Kidney epithelial cell (primary cell): ENCODE data around the gene TMEM204. TPM values are rescaled to one million over a fixed set of nuclear protein-coding genes. Genes with fewer than 3 reads are reported as not detected.

Source experiments
- DNase-seq: peaks from one replicate; pipeline ENCODE4 v3.0.0-alpha.2; 2010; ENCODE audit warnings: low read depth
- H3K27me3 ChIP-seq: 2 replicates; pipeline ENCODE4 v1.6.0; 2011; ENCODE audit warnings: low read length; ENCODE audit not compliant: control insufficient read depth, insufficient read depth
- H3K36me3 ChIP-seq: 2 replicates; pipeline ENCODE4 v1.5.1; 2011; ENCODE audit warnings: low read length; ENCODE audit not compliant: control insufficient read depth, insufficient read depth
- H3K4me3 ChIP-seq: 2 replicates; pipeline ENCODE4 v1.5.1; 2011; ENCODE audit warnings: low read depth, mild to moderate bottlenecking, control low read depth, low read length
- CTCF ChIP-seq: IDR thresholded peaks from 2 replicates; pipeline ENCODE4 v1.5.1; 2011; ENCODE audit warnings: mild to moderate bottlenecking, moderate library complexity, low read length, control low read depth, inconsistent platforms; ENCODE audit not compliant: insufficient read depth, poor library complexity, severe bottlenecking
- total RNA-seq: library from RNA; depleted of rRNA; stranded (reverse); fragments of >200 nt; gene quantifications from 2 replicates; pipeline ENCODE4 v1.2.3, GENCODE V29; 2015

The TMEM204 gene
- total RNA-seq, 1 donor from 2014 or later, result 4.0 TPM

GRCh38 chr16:1497014-1497598, 36.4 kb upstream of the TMEM204 start:
- no peak for DNase-seq
- H3K36me3 ChIP-seq, result no peaks in the 10 kb centered on the region
- no peak for TF ChIP-seq CTCF
- no peaks in the 10 kb centered on the region for H3K27me3 ChIP-seq
- no peak overlapping the region for H3K4me3 ChIP-seq

GRCh38 chr16:1498899-1499676, 34.4 kb upstream of the TMEM204 start:
- Histone ChIP-seq H3K36me3 (peaks cover 1% of the 10 kb centered on the region), H3K27me3 (no peaks in the 10 kb centered on the region), H3K4me3 (no peak overlapping the region)
- DNase-seq, result no peak
- TF ChIP-seq CTCF, result no peak

GRCh38 chr16:1499756-1500464, 33.6 kb upstream of the TMEM204 start:
- Histone ChIP-seq H3K4me3 (no peak overlapping the region), H3K36me3 (peaks cover 1% of the 10 kb centered on the region), H3K27me3 (no peaks in the 10 kb centered on the region)
- no peak for TF ChIP-seq CTCF
- no peak for DNase-seq

- no peak for DNase-seq
- no peak for TF ChIP-seq CTCF
- H3K4me3 ChIP-seq, result no peak overlapping the region
- H3K27me3 ChIP-seq, result no peaks in the 10 kb centered on the region
- H3K36me3 ChIP-seq, result peaks cover 1% of the 10 kb centered on the region
Observed at GRCh38 chr16:1500465-1501150, 32.9 kb upstream of the TMEM204 start.

- Histone ChIP-seq H3K27me3 (no peaks in the 10 kb centered on the region), H3K4me3 (no peak overlapping the region), H3K36me3 (peaks cover 1% of the 10 kb centered on the region)
- no peak for DNase-seq
- TF ChIP-seq CTCF, result no peak
Observed at GRCh38 chr16:1501630-1502029, 31.8 kb upstream of the TMEM204 start.
